HG03469 (cell line): ENCODE data around the gene CYB561A3.

Experiments
- ATAC-seq: cut with Tn5 transposase; IDR thresholded peaks from one replicate; pipeline ENCODE4 v1.9.1; 2021; ENCODE audit warnings: mild to moderate bottlenecking, moderate library complexity, moderate number of reproducible peaks; ENCODE audit not compliant: unreplicated experiment

Gene CYB561A3

GRCh38 chr11:61329871-61330270 lies 31.8 kb downstream of the CYB561A3 start:
- ATAC-seq, result no peak

- no peak for ATAC-seq
Observed at GRCh38 chr11:61328351-61328750, 33.3 kb downstream of the CYB561A3 start.

- no peak for ATAC-seq
Observed at GRCh38 chr11:61327669-61328071, 34.0 kb downstream of the CYB561A3 start.

GRCh38 chr11:61325649-61326414 lies 35.9 kb downstream of the CYB561A3 start:
- ATAC-seq, result no peak

GRCh38 chr11:61315260-61315659 lies 46.4 kb downstream of the CYB561A3 start:
- ATAC-seq, result no peak

DNA sequence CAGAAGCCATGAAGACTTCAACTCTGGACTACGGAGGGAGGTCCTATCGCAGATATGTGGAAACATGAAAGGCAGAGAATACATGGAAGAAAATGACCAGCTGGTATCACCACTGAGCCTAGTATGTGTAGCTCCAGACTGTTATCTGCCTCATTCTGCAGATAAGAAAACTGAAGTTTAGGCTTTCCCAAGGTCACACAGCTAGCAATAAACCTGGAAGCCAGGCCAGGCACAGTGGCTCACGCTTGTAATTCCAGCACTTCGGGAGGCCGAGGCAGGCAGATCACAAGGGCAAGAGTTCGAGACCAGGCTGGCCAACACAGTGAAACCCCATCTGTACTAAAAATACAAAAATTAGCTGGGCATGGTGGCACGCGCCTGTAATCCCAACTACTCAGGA lies 50.9 kb downstream of the CYB561A3 start:
- ATAC-seq, result no peak

DNA sequence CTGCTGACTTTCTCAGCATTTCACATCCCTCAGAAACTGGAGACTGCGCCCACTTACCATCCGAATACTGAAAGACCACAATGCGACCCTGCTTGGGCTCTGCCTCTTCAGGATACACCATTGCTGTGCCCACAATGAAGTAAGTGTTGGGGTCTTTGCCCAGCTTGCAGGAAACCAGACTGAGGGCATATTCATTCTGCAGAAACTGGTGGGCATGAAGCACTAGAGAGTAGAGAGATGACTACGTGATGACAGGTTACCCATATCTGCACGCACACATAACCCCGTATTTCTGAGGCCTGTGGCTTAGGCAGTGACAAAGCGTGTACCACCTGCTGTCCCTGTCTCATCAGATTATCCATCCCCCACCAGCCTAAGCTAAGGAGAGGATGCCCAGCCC lies 51.9 kb downstream of the CYB561A3 start:
- no peak for ATAC-seq

GRCh38 chr11:61309141-61309540 lies 52.5 kb downstream of the CYB561A3 start:
- no peak for ATAC-seq

- no peak for ATAC-seq
Observed at GRCh38 chr11:61307354-61307753, 54.3 kb downstream of the CYB561A3 start.

DNA sequence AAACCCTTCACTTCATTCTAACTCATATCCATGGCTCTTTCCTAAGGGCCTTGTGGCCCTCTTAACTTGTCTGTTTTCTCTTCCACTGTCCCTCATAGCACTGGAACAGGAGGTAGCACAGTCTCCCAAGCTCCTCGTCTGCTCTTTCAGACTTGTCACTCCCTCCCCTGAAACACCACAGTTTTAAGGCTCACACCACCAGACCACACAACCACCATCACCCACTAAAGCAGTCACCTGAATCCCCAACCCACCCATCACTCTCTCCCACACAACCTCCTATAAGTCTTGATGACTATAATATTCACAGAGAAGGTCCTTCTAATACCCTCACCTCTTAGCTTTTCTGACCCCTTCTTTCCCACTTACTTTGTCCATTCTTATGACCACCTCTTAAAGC lies 55.5 kb downstream of the CYB561A3 start:
- ATAC-seq, result no peak

GRCh38 chr11:61305417-61305816 lies 56.3 kb downstream of the CYB561A3 start:
- no peak for ATAC-seq

GRCh38 chr11:61303725-61304124 lies 58.0 kb downstream of the CYB561A3 start:
- no peak for ATAC-seq

DNA sequence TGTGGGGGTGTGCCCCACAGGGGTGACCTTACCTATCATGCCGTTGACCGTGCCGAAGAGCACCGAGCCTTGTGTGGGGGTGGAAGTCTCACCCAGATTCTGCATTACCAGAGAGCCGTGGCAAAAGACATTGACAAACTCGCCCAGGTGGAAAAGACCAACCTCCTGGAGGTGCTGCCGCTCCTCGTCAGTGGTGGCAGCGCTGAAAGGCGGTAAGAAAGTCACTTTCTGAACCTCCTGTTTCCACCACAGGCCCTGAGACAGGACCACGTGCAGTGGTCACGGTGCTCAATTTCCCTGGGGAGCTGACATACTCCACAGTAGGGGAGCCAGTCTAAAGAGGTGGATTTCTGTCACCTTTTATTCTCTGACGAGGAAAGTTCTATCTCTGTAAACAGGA lies 59.1 kb downstream of the CYB561A3 start:
- no peak for ATAC-seq
